Activated T-helper 17 cell treated with anti-CD3 and anti-CD28 coated beads, Interleukin-2, amount 50 U/mL, for 72 hours (primary cell): ENCODE measurements around the gene C1GALT1C1L. TPM values are rescaled to one million over a fixed set of nuclear protein-coding genes. Genes with fewer than 3 reads are reported as not detected.

Source experiments
- ATAC-seq: fragments of 150-1000 bp; cut with Tn5 transposase; replicated peaks from 2 replicates; pipeline ENCODE4 v1.10.0; 2021; ENCODE audit warnings: mild to moderate bottlenecking, moderate library complexity
- H3K27ac Mint-ChIP-seq: one replicate; pipeline ENCODE4 v1.8.0; 2022; ENCODE audit warnings: mixed read lengths
- H3K27me3 Mint-ChIP-seq: one replicate; pipeline ENCODE4 v1.8.0; 2022; ENCODE audit warnings: mixed read lengths
- H3K36me3 Mint-ChIP-seq: one replicate; pipeline ENCODE4 v1.8.0; 2022; ENCODE audit warnings: low read depth, mild to moderate bottlenecking, mixed read lengths
- H3K4me1 Mint-ChIP-seq: one replicate; pipeline ENCODE4 v1.8.0; 2022; ENCODE audit warnings: mixed read lengths
- H3K4me3 Mint-ChIP-seq: one replicate; pipeline ENCODE4 v1.8.0; 2022; ENCODE audit warnings: mild to moderate bottlenecking, mixed read lengths
- H3K9me3 Mint-ChIP-seq: one replicate; pipeline ENCODE4 v1.8.0; 2022; ENCODE audit warnings: mixed read lengths
- total RNA-seq, 2 donors: library from RNA; stranded (reverse); gene quantifications; one replicate each; pipeline ENCODE4 v1.2.3, GENCODE V29; 2022

The C1GALT1C1L gene
- total RNA-seq, 2 donors from 2014 or later: not detected

GRCh38 chr2:43634604-43635306 lies 41.5 kb downstream of the C1GALT1C1L start:
- H3K9me3 Mint-ChIP-seq: no peaks in the 10 kb centered on the region
- peaks cover 28% of the 10 kb centered on the region for H3K27me3 Mint-ChIP-seq
- H3K27ac Mint-ChIP-seq: no peak overlapping the region
- H3K4me1 Mint-ChIP-seq: peaks cover 5% of the 10 kb centered on the region
- H3K4me3 Mint-ChIP-seq: no peak overlapping the region
- H3K36me3 Mint-ChIP-seq: no peaks in the 10 kb centered on the region
- no peak for ATAC-seq

- Mint-ChIP-seq H3K36me3 (no peaks in the 10 kb centered on the region), H3K27ac (no peak overlapping the region), H3K9me3 (no peaks in the 10 kb centered on the region), H3K27me3 (peaks cover 23% of the 10 kb centered on the region), H3K4me1 (peaks cover 4% of the 10 kb centered on the region), H3K4me3 (no peak overlapping the region)
- ATAC-seq: no peak
These were observed 44.5 kb downstream of the C1GALT1C1L start for GRCh38 chr2:43631618-43632317.

Other genes with a start within 250 kb of the C1GALT1C1L start
- gene THADA, start 80.4 kb downstream of the C1GALT1C1L start, total RNA-seq: 10 to 100 TPM; 36.3 to 36.9 TPM
- 1 to 10 TPM; 1.3 to 2.1 TPM for gene PLEKHH2, start 39.2 kb downstream of the C1GALT1C1L start, total RNA-seq
- gene DYNC2LI1, start 97.6 kb upstream of the C1GALT1C1L start, total RNA-seq: 1 to 10 TPM; 5.7 to 8.1 TPM
- not detected for gene ABCG5, start 162.4 kb upstream of the C1GALT1C1L start, total RNA-seq
- not detected for gene ABCG8, start 162.5 kb upstream of the C1GALT1C1L start, total RNA-seq